ENCODE measurements around the gene KMT2E. TPM values are rescaled to one million over a fixed set of nuclear protein-coding genes. Genes with fewer than 3 reads are reported as not detected.

The KMT2E gene
- polyA plus RNA-seq, 1 experiment, result 4.4 TPM

GRCh38 chr7:105156731-105157130 lies 142.7 kb downstream of the KMT2E start:
- ChIA-PET CTCF (interaction anchor here (1.3 kb wide), 1 partner anchor 13 kb away, joined by 4 read pairs; no protein-coding TSS in a partner anchor), POLR2A (no interaction called here)
- no peaks in the 10 kb centered on the region for H3K27me3 ChIP-seq (ENCODE audit: control insufficient read depth, insufficient read depth, low read length)
- H3K36me3 ChIP-seq (ENCODE audit: control insufficient read depth, insufficient read depth, low read length), result peaks cover 3% of the 10 kb centered on the region
- DNase-seq (ENCODE audit: low read depth), result no peak
- TF ChIP-seq, protein P1, sequence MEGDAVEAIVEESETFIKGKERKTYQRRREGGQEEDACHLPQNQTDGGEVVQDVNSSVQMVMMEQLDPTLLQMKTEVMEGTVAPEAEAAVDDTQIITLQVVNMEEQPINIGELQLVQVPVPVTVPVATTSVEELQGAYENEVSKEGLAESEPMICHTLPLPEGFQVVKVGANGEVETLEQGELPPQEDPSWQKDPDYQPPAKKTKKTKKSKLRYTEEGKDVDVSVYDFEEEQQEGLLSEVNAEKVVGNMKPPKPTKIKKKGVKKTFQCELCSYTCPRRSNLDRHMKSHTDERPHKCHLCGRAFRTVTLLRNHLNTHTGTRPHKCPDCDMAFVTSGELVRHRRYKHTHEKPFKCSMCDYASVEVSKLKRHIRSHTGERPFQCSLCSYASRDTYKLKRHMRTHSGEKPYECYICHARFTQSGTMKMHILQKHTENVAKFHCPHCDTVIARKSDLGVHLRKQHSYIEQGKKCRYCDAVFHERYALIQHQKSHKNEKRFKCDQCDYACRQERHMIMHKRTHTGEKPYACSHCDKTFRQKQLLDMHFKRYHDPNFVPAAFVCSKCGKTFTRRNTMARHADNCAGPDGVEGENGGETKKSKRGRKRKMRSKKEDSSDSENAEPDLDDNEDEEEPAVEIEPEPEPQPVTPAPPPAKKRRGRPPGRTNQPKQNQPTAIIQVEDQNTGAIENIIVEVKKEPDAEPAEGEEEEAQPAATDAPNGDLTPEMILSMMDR (IDR thresholded peaks at IDR 0.05; ENCODE audit: insufficient read depth, low read depth, low read length), result no peak
- no peak overlapping the region for H3K4me3 ChIP-seq (ENCODE audit: low read depth, low read length)

DNA sequence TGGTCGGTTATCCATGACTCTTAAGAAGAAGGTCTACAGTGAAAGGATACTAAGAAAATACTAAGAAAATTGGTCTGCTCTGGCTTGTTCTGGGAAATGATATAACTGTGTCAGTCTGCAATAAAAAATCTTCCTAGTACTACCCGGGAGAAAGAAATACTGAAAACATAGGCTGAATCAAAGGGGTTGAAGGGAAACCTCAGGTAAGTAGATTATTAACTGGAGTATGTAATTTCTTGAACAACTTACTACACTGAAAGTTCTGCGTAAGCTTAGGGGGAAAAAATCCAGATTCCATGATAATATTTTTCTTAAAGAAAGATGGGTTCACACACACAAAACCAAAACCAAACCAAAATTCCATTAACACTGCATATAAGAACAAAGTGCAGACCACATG lies 143.3 kb downstream of the KMT2E start:
- no peak for DNase-seq (ENCODE audit: low read depth)
- H3K4me3 ChIP-seq (ENCODE audit: low read depth, low read length), result no peak overlapping the region
- peaks cover 3% of the 10 kb centered on the region for H3K36me3 ChIP-seq (ENCODE audit: control insufficient read depth, insufficient read depth, low read length)
- H3K27me3 ChIP-seq (ENCODE audit: control insufficient read depth, insufficient read depth, low read length), result no peaks in the 10 kb centered on the region
- POLR2A ChIA-PET, result no interaction called here
- CTCF ChIA-PET, result interaction anchor here (1.3 kb wide), 1 partner anchor 14 kb away, joined by 4 read pairs; no protein-coding TSS in a partner anchor
- TF ChIP-seq, protein P1 (IDR thresholded peaks at IDR 0.05; ENCODE audit: insufficient read depth, low read depth, low read length), result no peak

DNA sequence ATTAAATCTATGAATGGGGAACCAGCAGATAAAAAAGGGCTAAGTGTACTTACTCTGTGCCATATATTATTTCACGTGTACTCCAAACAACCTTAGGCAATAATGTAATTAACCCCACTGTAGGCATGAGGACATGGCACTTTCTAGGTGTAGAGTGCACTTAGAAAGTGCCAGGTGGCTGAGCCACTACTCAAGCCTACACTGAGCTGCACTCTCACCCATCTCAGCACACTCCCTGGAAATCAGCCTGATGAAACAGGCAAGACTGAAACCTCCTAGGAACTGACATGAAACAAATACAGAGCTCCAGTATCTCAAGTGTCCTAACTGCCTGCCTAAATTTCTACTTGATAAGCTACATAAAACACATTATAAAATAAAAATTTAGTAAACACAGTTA lies 147.4 kb downstream of the KMT2E start:
- TF ChIP-seq, protein P1 (IDR thresholded peaks at IDR 0.05; ENCODE audit: insufficient read depth, low read depth, low read length), result no peak
- H3K36me3 ChIP-seq (ENCODE audit: control insufficient read depth, insufficient read depth, low read length), result peaks cover 6% of the 10 kb centered on the region; the same call in 1 of the 2 replicates
- ChIA-PET CTCF (no interaction called here), POLR2A (no interaction called here)
- no peak for DNase-seq (ENCODE audit: low read depth)
- H3K27me3 ChIP-seq (ENCODE audit: control insufficient read depth, insufficient read depth, low read length), result no peaks in the 10 kb centered on the region
- no peak overlapping the region for H3K4me3 ChIP-seq (ENCODE audit: low read depth, low read length)

Measured in BJ (cell line).